Mammary epithelial cell (primary cell): ENCODE data around the gene PRODH.

ENCODE experiments used
- EZH2 ChIP-seq: IDR thresholded peaks from 2 replicates; pipeline ENCODE4 v1.6.1; 2012; ENCODE audit warnings: low read length, inconsistent platforms, borderline replicate concordance
- TF ChIP-seq, protein P1 (sequence below), 2 donors: IDR thresholded peaks in 1 of 2; conservative IDR thresholded peaks in 1 of 2; 2 replicates each; pipeline ENCODE4 v1.5.1; 2011 to 2012; ENCODE audit warnings: inconsistent platforms in 2 of 2, low read length in 2 of 2, mild to moderate bottlenecking in 2 of 2, control low read depth in 1 of 2, low read depth in 1 of 2; ENCODE audit not compliant: insufficient read depth in 1 of 2; ENCODE audit errors: extremely low read depth in 1 of 2

DNA sequence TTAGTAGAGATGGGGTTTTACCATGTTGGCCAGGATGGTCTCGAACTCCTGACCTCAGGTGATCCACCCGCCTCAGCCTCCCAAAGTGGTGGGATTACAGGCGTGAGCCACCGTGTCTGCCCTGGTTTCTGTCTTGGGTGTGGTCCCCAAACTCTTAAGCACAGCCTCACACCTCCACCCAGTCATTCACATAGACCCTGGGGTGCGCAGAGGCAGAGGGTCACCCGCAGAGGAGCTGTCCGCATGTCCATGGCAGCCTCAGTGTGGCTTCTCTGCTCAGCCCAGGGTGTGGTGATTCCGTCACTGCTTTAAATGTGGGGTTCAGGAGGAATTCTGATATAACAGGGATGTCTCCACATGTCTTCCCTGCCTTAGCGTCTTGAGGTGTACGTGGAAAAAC, 48.5 kb upstream of the PRODH start:
- TF ChIP-seq, protein P1, sequence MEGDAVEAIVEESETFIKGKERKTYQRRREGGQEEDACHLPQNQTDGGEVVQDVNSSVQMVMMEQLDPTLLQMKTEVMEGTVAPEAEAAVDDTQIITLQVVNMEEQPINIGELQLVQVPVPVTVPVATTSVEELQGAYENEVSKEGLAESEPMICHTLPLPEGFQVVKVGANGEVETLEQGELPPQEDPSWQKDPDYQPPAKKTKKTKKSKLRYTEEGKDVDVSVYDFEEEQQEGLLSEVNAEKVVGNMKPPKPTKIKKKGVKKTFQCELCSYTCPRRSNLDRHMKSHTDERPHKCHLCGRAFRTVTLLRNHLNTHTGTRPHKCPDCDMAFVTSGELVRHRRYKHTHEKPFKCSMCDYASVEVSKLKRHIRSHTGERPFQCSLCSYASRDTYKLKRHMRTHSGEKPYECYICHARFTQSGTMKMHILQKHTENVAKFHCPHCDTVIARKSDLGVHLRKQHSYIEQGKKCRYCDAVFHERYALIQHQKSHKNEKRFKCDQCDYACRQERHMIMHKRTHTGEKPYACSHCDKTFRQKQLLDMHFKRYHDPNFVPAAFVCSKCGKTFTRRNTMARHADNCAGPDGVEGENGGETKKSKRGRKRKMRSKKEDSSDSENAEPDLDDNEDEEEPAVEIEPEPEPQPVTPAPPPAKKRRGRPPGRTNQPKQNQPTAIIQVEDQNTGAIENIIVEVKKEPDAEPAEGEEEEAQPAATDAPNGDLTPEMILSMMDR (conservative IDR thresholded peaks at IDR 0.05 in 1 of 2, IDR thresholded peaks at IDR 0.05 in 1 of 2; ENCODE audit: extremely low read depth in 1 of 2, insufficient read depth in 1 of 2, low read depth in 1 of 2, low read length in 2 of 2) = no peak
- TF ChIP-seq EZH2 = no peak
